Measurements from ENCODE around the gene PTOV1. TPM values are rescaled to one million over a fixed set of nuclear protein-coding genes. Genes with fewer than 3 reads are reported as not detected.

The PTOV1 gene
- total and polyA plus RNA-seq, 2 of the 13 experiments (the other 11 are each of a cell fraction or from before 2014, with no cell fraction given) = 63.5 to 68.5 TPM

GRCh38 chr19:49838885-49839588, 11.9 kb upstream of the PTOV1 start:
- Histone ChIP-seq H3K4me2 (ENCODE audit: low read depth, low read length) (no peak overlapping the region), H3K27me3 (ENCODE audit: control insufficient read depth in 1 of 2, insufficient read depth in 2 of 2, low read length in 2 of 2) (no peaks in the 10 kb centered on the region), H3K4me3 (replicated peaks in 1 of 3; ENCODE audit: insufficient read depth in 1 of 3, low read depth in 2 of 3, low read length in 3 of 3) (no peak overlapping the region), H3K79me2 (ENCODE audit: insufficient read depth, low read length) (no peaks in the 10 kb centered on the region), H3K27ac (ENCODE audit: extremely low read length, insufficient read depth, low read length) (no peak overlapping the region), H2AFZ (ENCODE audit: low read length) (no peak overlapping the region), H3K36me3 (replicated peaks in 1 of 2; ENCODE audit: control insufficient read depth in 1 of 2, insufficient read depth in 2 of 2, low read length in 2 of 2) (peaks cover 15 to 43% of the 10 kb centered on the region in 2 experiments; a peak in 4 of 5 replicates), H3K4me1 (ENCODE audit: insufficient read depth, low read length) (peaks cover 4% of the 10 kb centered on the region), H4K20me1 (ENCODE audit: insufficient read depth, low read length) (no peaks in the 10 kb centered on the region), H3K9ac (ENCODE audit: insufficient read depth, low read depth, low read length) (no peak overlapping the region), H3K9me3 (ENCODE audit: low read length) (no peaks in the 10 kb centered on the region)
- WGBS (ENCODE audit: low lambda C conversion rate) = 98% methylated on average over 18 of the region's 18 CpGs
- no peak for TF ChIP-seq ZNF556 (CRISPR knock-in tag; IDR thresholded peaks at IDR 0.05; ENCODE audit: borderline replicate concordance)
- TF ChIP-seq AFF4 (CRISPR knock-in tag; IDR thresholded peaks at IDR 0.05) = no peak
- TF ChIP-seq KDM5A (IDR thresholded peaks at IDR 0.05; ENCODE audit: borderline replicate concordance, low read length) = no peak
- TF ChIP-seq REST (IDR thresholded peaks at IDR 0.05; ENCODE audit: borderline replicate concordance in 1 of 2, low read depth in 1 of 2, low read length in 2 of 2) = no peak
- no peak for TF ChIP-seq POGK (CRISPR knock-in tag; conservative IDR thresholded peaks at IDR 0.05)
- no peak for TF ChIP-seq CENPBD1 (CRISPR knock-in tag; IDR thresholded peaks at IDR 0.05; ENCODE audit: borderline replicate concordance, low read depth)
- TF ChIP-seq NR2F2 (IDR thresholded peaks at IDR 0.05; ENCODE audit: borderline replicate concordance, low read depth) = no peak
- ATAC-seq (no peak), DNase-seq (ENCODE audit: low spot score) (no peak), FAIRE-seq (no peak)
- intact Hi-C loops (cut with micrococcal nuclease; ENCODE audit: unreplicated experiment) (no loop called here), in situ Hi-C loops (cut with HindIII; ENCODE audit: extremely low pct_ligation_motif_present, low pct_unique_long_range_greater_than_20kb) (no loop called here)
- TSS peak; percentile 41 for BruUV-seq (replicated peaks)
- POLR2A ChIA-PET = no interaction called here
- CTCF ChIA-PET (ENCODE audit: low intra/inter-chr PET ratio, low total read pairs) = no interaction called here

Data from HepG2 (cell line).